ENCODE data around the gene WWOX.

GRCh38 chr16:78416400-78416799 lies 316.9 kb downstream of the WWOX start:
- TF ChIP-seq SIN3A (IDR thresholded peaks at IDR 0.05; ENCODE audit: borderline replicate concordance, insufficient read depth, low read length): no peak
- no peak for TF ChIP-seq POLR2AphosphoS5 (IDR thresholded peaks at IDR 0.05; ENCODE audit: low read depth, low read length)
- no peak for TF ChIP-seq REST (IDR thresholded peaks at IDR 0.05; ENCODE audit: insufficient read depth in 1 of 2, low read depth in 2 of 2, low read length in 2 of 2)
- no peak for TF ChIP-seq TAF1 (IDR thresholded peaks at IDR 0.05; ENCODE audit: borderline replicate concordance, insufficient read depth, low read length)
